Testis (tissue), 2 donors: ENCODE results near the gene IP6K1.

Experiments used
- CTCF ChIP-seq, 3 experiments: fragments of 450-650 bp in 2 of 3; fragments of 200-600 bp in 1 of 3; sonication (generic) in 1 of 3; IDR thresholded peaks; one replicate each; pipeline ENCODE4 v1.5.1; 2016 to 2019; ENCODE audit warnings: antibody characterized with exemption in 3 of 3, mild to moderate bottlenecking in 2 of 3, moderate library complexity in 1 of 3
- POLR2A ChIP-seq: fragments of 450-650 bp; IDR thresholded peaks from one replicate; pipeline ENCODE4 v1.6.1; 2017; ENCODE audit warnings: antibody characterized with exemption, mild to moderate bottlenecking, moderate library complexity

DNA sequence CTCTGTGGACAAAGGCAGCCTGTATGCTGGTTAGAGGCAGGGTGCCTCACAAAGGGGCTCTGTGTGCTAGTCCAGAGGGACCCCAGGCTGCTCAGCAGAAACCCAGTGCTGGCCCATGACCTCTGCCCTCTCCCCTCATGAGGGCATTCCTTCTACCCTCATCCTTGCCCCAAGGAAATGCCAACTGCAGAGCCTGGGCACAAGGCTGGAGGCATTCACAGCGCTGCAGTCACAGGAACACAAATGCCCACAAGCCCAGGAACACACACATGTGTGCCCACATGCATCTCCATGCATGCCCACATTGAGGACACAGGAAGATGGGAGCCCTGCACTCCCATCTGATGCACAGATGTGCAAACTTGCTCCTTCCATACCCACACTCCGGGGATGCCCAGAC is 20.5 kb upstream of the IP6K1 start:
- no peak for TF ChIP-seq CTCF (IDR thresholded peaks at IDR 0.05)
- TF ChIP-seq POLR2A: no peak
